ENCODE results near the gene MGARP.

GRCh38 chr4:139329665-139330200 lies 49.7 kb upstream of the MGARP start:
- TF ChIP-seq CTCF (IDR thresholded peaks at IDR 0.05) = no peak
- TF ChIP-seq POLR2A (IDR thresholded peaks at IDR 0.05) = no peak

Measured in tibial nerve (tissue), 3 donors.